ENCODE results near the gene GPR156.

The GPR156 gene

DNA sequence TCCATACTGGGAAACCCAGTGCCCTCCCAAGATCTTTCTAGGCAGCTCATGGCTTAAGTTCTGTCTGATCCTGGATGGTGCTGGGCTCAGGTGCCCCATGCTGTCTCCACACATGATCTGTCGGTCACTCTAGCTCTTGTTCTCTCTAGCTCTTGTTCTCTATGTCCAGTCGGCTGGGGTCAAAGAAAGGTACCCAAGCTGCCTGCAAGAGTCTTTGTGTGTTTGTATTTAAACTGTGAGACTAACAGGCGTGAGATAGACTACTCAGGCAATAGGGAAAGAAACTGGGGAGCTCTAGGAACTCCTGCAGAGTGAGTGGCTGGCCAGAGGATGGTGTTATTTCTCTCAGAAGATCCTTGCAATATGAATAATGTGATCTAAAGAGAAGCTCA is 40.2 kb downstream of the GPR156 start:
- Histone ChIP-seq H3K9me2 (replicated peaks; ENCODE audit: control insufficient read depth, low read length) (no peaks in the 10 kb centered on the region), H3K4me1 (ENCODE audit: control insufficient read depth, low read length) (no peaks in the 10 kb centered on the region), H3K4me3 (ENCODE audit: low read length) (no peak overlapping the region), H4K20me1 (ENCODE audit: control insufficient read depth, insufficient read depth, low read depth, low read length) (no peaks in the 10 kb centered on the region), H3K27me3 (ENCODE audit: control insufficient read depth, low read length) (peaks cover 6% of the 10 kb centered on the region), H3F3A (ENCODE audit: control insufficient read depth, insufficient read depth) (no peaks in the 10 kb centered on the region), H3K79me2 (ENCODE audit: control insufficient read depth, low read length) (no peaks in the 10 kb centered on the region), H3K36me3 (ENCODE audit: control insufficient read depth, low read length) (no peaks in the 10 kb centered on the region), H3K4me2 (ENCODE audit: low read length) (no peak overlapping the region), H3K27ac (ENCODE audit: low read depth, low read length) (no peak overlapping the region), H3K9me3 (ENCODE audit: control insufficient read depth, insufficient read depth, low read length) (no peaks in the 10 kb centered on the region)
- TF ChIP-seq, protein P1, sequence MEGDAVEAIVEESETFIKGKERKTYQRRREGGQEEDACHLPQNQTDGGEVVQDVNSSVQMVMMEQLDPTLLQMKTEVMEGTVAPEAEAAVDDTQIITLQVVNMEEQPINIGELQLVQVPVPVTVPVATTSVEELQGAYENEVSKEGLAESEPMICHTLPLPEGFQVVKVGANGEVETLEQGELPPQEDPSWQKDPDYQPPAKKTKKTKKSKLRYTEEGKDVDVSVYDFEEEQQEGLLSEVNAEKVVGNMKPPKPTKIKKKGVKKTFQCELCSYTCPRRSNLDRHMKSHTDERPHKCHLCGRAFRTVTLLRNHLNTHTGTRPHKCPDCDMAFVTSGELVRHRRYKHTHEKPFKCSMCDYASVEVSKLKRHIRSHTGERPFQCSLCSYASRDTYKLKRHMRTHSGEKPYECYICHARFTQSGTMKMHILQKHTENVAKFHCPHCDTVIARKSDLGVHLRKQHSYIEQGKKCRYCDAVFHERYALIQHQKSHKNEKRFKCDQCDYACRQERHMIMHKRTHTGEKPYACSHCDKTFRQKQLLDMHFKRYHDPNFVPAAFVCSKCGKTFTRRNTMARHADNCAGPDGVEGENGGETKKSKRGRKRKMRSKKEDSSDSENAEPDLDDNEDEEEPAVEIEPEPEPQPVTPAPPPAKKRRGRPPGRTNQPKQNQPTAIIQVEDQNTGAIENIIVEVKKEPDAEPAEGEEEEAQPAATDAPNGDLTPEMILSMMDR (IDR thresholded peaks at IDR 0.05; ENCODE audit: low read depth, low read length, poor library complexity, severe bottlenecking): no peak
- no peak for TF ChIP-seq EZH2phosphoT487 (IDR thresholded peaks at IDR 0.05; ENCODE audit: borderline replicate concordance, low read length)

DNA sequence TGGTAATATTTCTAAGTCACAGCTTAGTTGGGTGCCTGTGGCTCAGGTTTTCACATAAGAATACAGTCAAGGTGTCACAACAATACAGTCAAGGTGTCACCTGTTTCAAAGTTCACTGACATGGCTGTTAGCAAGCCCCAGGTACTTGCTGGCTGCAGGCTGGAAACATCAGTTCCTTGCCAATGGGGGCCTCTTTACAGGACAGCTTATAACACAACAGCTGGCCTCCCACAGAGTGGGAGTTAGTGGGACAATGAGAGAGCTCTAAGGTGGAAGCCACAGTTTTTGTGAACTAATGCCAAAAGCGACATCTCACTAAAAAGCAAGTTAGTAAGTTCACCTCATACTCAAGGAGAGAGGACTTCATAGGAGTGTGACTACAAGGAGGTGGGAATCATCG is 45.4 kb downstream of the GPR156 start:
- H3K4me3 ChIP-seq (ENCODE audit: low read length): no peak overlapping the region
- no peaks in the 10 kb centered on the region for H3K79me2 ChIP-seq (ENCODE audit: control insufficient read depth, low read length)
- no peaks in the 10 kb centered on the region for H4K20me1 ChIP-seq (ENCODE audit: control insufficient read depth, insufficient read depth, low read depth, low read length)
- no peaks in the 10 kb centered on the region for H3K9me2 ChIP-seq (replicated peaks; ENCODE audit: control insufficient read depth, low read length)
- H3K4me1 ChIP-seq (ENCODE audit: control insufficient read depth, low read length): no peaks in the 10 kb centered on the region
- no peaks in the 10 kb centered on the region for H3F3A ChIP-seq (ENCODE audit: control insufficient read depth, insufficient read depth)
- TF ChIP-seq, protein P1 (IDR thresholded peaks at IDR 0.05; ENCODE audit: low read depth, low read length, poor library complexity, severe bottlenecking): no peak
- H3K27ac ChIP-seq (ENCODE audit: low read depth, low read length): no peak overlapping the region
- H3K9me3 ChIP-seq (ENCODE audit: control insufficient read depth, insufficient read depth, low read length): no peaks in the 10 kb centered on the region
- no peak overlapping the region for H3K4me2 ChIP-seq (ENCODE audit: low read length)
- peaks cover 8% of the 10 kb centered on the region for H3K27me3 ChIP-seq (ENCODE audit: control insufficient read depth, low read length)
- no peaks in the 10 kb centered on the region for H3K36me3 ChIP-seq (ENCODE audit: control insufficient read depth, low read length)

DNA sequence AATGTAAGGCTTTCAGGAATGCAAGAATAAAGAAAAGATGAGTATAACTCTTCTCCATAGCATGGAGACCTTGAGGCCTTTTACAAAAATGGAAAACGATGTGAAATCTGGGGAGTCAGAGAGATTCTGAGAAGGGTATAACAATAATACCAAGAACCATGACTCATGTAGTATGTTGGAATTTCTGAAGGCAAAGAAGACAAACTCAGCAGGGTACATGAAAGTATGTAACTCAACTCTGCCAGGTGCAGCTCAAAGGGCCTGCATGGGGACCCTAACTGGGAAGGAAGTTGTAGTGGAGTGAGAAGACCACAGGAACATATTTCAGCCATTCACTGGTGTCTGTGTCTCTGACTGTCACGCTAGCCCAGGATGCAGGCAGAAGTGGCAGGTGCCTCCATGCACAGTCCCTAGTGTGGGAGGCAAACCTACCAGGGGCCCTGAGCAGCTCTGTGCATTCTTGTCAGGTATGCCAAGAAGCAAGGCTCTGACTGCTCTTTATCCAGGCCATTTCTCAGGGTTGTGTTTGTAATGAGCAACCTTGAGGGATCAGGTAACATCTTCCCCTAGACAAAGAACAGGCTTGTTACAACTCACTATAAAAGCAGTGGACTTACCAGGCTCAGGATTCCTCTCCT is 57.2 kb downstream of the GPR156 start:
- H3K4me3 ChIP-seq (ENCODE audit: low read length): no peak overlapping the region
- no peaks in the 10 kb centered on the region for H3K9me3 ChIP-seq (ENCODE audit: control insufficient read depth, insufficient read depth, low read length)
- no peaks in the 10 kb centered on the region for H3K27me3 ChIP-seq (ENCODE audit: control insufficient read depth, low read length)
- no peak overlapping the region for H3K27ac ChIP-seq (ENCODE audit: low read depth, low read length)
- TF ChIP-seq, protein P1 (IDR thresholded peaks at IDR 0.05; ENCODE audit: low read depth, low read length, poor library complexity, severe bottlenecking): no peak
- TF ChIP-seq EZH2phosphoT487 (IDR thresholded peaks at IDR 0.05; ENCODE audit: borderline replicate concordance, low read length): no peak
- no peaks in the 10 kb centered on the region for H3K9me2 ChIP-seq (replicated peaks; ENCODE audit: control insufficient read depth, low read length)
- no peaks in the 10 kb centered on the region for H3K4me1 ChIP-seq (ENCODE audit: control insufficient read depth, low read length)
- H3K36me3 ChIP-seq (ENCODE audit: control insufficient read depth, low read length): no peaks in the 10 kb centered on the region
- no peak overlapping the region for H3K4me2 ChIP-seq (ENCODE audit: low read length)
- H3K79me2 ChIP-seq (ENCODE audit: control insufficient read depth, low read length): no peaks in the 10 kb centered on the region
- H4K20me1 ChIP-seq (ENCODE audit: control insufficient read depth, insufficient read depth, low read depth, low read length): no peaks in the 10 kb centered on the region
- no peaks in the 10 kb centered on the region for H3F3A ChIP-seq (ENCODE audit: control insufficient read depth, insufficient read depth)
